HG03558 (cell line): ENCODE measurements around the gene GABBR2.

Experiments
- ATAC-seq: cut with Tn5 transposase; IDR thresholded peaks from one replicate; pipeline ENCODE4 v1.9.1; 2021; ENCODE audit warnings: moderate number of reproducible peaks; ENCODE audit not compliant: unreplicated experiment; ENCODE audit errors: extremely low read depth

Gene GABBR2

GRCh38 chr9:98262056-98262455, 446.7 kb downstream of the GABBR2 start:
- ATAC-seq = no peak

- ATAC-seq = no peak
Observed at GRCh38 chr9:98260635-98261034, 448.1 kb downstream of the GABBR2 start.

GRCh38 chr9:98259791-98260190, 448.9 kb downstream of the GABBR2 start:
- ATAC-seq = no peak

- ATAC-seq = no peak
Observed at GRCh38 chr9:98256756-98257155, 452.0 kb downstream of the GABBR2 start.

- ATAC-seq = peak; percentile 77
Observed at GRCh38 chr9:98255578-98256296, 453.0 kb downstream of the GABBR2 start, which contains the start of gene TBC1D2. Gene TBC1D2 (minus strand): TSS chr9:98255649. CDS start chr9:98255541, 108 bp downstream.

- peak; percentile 6 for ATAC-seq
Observed at GRCh38 chr9:98255061-98255577, 453.6 kb downstream of the GABBR2 start.

GRCh38 chr9:98254228-98255060, 454.3 kb downstream of the GABBR2 start:
- no peak for ATAC-seq

- ATAC-seq = no peak
Observed at GRCh38 chr9:98253565-98253964, 455.2 kb downstream of the GABBR2 start.

- ATAC-seq = no peak
Observed at GRCh38 chr9:98251551-98251950, 457.2 kb downstream of the GABBR2 start.

- no peak for ATAC-seq
Observed at GRCh38 chr9:98249771-98250170, 459.0 kb downstream of the GABBR2 start.

- no peak for ATAC-seq
Observed at GRCh38 chr9:98248737-98249474, 459.8 kb downstream of the GABBR2 start.

- ATAC-seq = no peak
Observed at GRCh38 chr9:98247831-98248657, 460.7 kb downstream of the GABBR2 start.

GRCh38 chr9:98242426-98242825, 466.3 kb downstream of the GABBR2 start:
- no peak for ATAC-seq

GRCh38 chr9:98241357-98242300, 467.1 kb downstream of the GABBR2 start:
- no peak for ATAC-seq

- no peak for ATAC-seq
Observed at GRCh38 chr9:98240475-98240874, 468.3 kb downstream of the GABBR2 start.
